HCT116 (cell line): ENCODE measurements around the gene FAM131C. TPM values are rescaled to one million over a fixed set of nuclear protein-coding genes. Genes with fewer than 3 reads are reported as not detected.

ENCODE experiments used
- ATAC-seq: fragments of 200-7000 bp; cut with Tn5 transposase; 2 replicates; pipeline ENCODE4 v1.9.1; 2020; ENCODE audit warnings: mild to moderate bottlenecking, moderate library complexity
- BruUV-seq: library from RNA; stranded (reverse); fragments of 400-500 nt; replicated peaks from 2 replicates; lab custom pipeline; 2021; lab: Mats Ljungman, UMichigan
- CTCF ChIA-PET: fragments of 300-600 bp; sonication (Branson Sonifier 250); formaldehyde crosslinking; loops from one replicate; lab custom pipeline; 2021; ENCODE audit warnings: antibody characterized with exemption; lab: Charles Lee
- POLR2A ChIA-PET: fragments of 300-600, 350-600 bp; sonication (Branson Sonifier 250); formaldehyde crosslinking; loops from one replicate; lab custom pipeline; 2021; ENCODE audit warnings: antibody characterized with exemption; lab: Charles Lee
- RAD21 ChIA-PET, 2 experiments: fragments of 300-600 bp; sonication (Branson Sonifier 250); formaldehyde crosslinking; loops; one replicate each; lab custom pipeline; 2023; ENCODE audit warnings: low total read pairs in 2 of 2; ENCODE audit not compliant: uncharacterized antibody in 2 of 2, unreplicated experiment in 2 of 2, low non-redundant PET in 1 of 2; lab: Charles Lee
- DNase-seq: peaks from one replicate; pipeline ENCODE4 v3.0.0-alpha.2; 2010; ENCODE audit warnings: low read depth, low spot score
- H2AFZ ChIP-seq: fragments of 200-600 bp; shearing (Covaris generic), sonication (generic); 2 replicates; pipeline ENCODE4 v1.6.1; 2017; ENCODE audit warnings: low read depth, mixed run types, mixed read lengths, antibody characterized with exemption, low read length; ENCODE audit not compliant: poor library complexity, severe bottlenecking
- H3K27ac ChIP-seq: 2 replicates; pipeline ENCODE4 v1.5.1; 2012; ENCODE audit warnings: low read depth, low read length
- H3K27me3 ChIP-seq: fragments of 200-600 bp; sonication (generic); 2 replicates; pipeline ENCODE4 v1.6.1; 2016; ENCODE audit warnings: mixed run types, low read length, mixed read lengths; ENCODE audit not compliant: insufficient read depth
- H3K36me3 ChIP-seq, 2 experiments: fragments of 200-500 bp in 1 of 2; fragments of 200-600 bp in 1 of 2; sonication (Bioruptor generic) in 1 of 2; sonication (generic) in 1 of 2; 2 replicates each; pipeline versions ENCODE4 v1.5.1 to v1.6.1; 2014 to 2016; ENCODE audit warnings: low read length in 2 of 2, inconsistent platforms in 1 of 2, mixed read lengths in 1 of 2, mixed run types in 1 of 2; ENCODE audit not compliant: insufficient read depth in 2 of 2, control insufficient read depth in 1 of 2
- H3K4me1 ChIP-seq, 2 experiments: fragments of 200-600 bp in 1 of 2; sonication (generic) in 1 of 2; 2 replicates each; pipeline versions ENCODE4 v1.5.1 to v1.6.1; 2012 to 2017; ENCODE audit warnings: low read length in 2 of 2, inconsistent platforms in 1 of 2, mild to moderate bottlenecking in 1 of 2, mixed read lengths in 1 of 2, mixed run types in 1 of 2, moderate library complexity in 1 of 2; ENCODE audit not compliant: insufficient read depth in 2 of 2, control insufficient read depth in 1 of 2
- H3K4me2 ChIP-seq: fragments of 200-600 bp; sonication (generic); 2 replicates; pipeline ENCODE4 v1.6.1; 2017; ENCODE audit warnings: mixed run types, low read length, mixed read lengths
- H3K4me3 ChIP-seq, 2 experiments: fragments of 200-600 bp in 1 of 2; sonication (generic) in 1 of 2; replicated peaks in 1 of 2; 2 replicates each; pipeline ENCODE4 v1.5.1; 2011 to 2016; ENCODE audit warnings: low read length in 2 of 2, control low read depth in 1 of 2, low read depth in 1 of 2, mild to moderate bottlenecking in 1 of 2, mixed read lengths in 1 of 2, mixed run types in 1 of 2
- H3K79me2 ChIP-seq: fragments of 200-600 bp; sonication (generic); 2 replicates; pipeline ENCODE4 v1.6.1; 2017; ENCODE audit warnings: mild to moderate bottlenecking, mixed run types, low read length, moderate library complexity, mixed read lengths; ENCODE audit not compliant: insufficient read depth
- H3K9ac ChIP-seq: fragments of 200-600 bp; sonication (generic); 2 replicates; pipeline ENCODE4 v1.6.1; 2016; ENCODE audit warnings: low read length, mixed read lengths
- H3K9me2 ChIP-seq: fragments of 200-600 bp; sonication (generic), shearing (Covaris generic); 2 replicates; pipeline ENCODE4 v1.6.1; 2017; ENCODE audit warnings: mixed run types, mild to moderate bottlenecking, moderate library complexity; ENCODE audit not compliant: insufficient read depth
- H3K9me3 ChIP-seq, 2 experiments: fragments of 200-500 bp in 1 of 2; fragments of 200-600 bp in 1 of 2; sonication (Bioruptor generic) in 1 of 2; sonication (generic) in 1 of 2; 2 replicates each; pipeline ENCODE4 v1.6.1; 2014 to 2017; ENCODE audit warnings: low read length in 2 of 2, mixed read lengths in 2 of 2, inconsistent platforms in 1 of 2, low read depth in 1 of 2, mild to moderate bottlenecking in 1 of 2, mixed run types in 1 of 2, moderate library complexity in 1 of 2; ENCODE audit not compliant: control insufficient read depth in 1 of 2, insufficient read depth in 1 of 2
- H4K20me1 ChIP-seq: fragments of 200-600 bp; sonication (generic), shearing (Covaris generic); 2 replicates; pipeline ENCODE4 v1.6.1; 2017; ENCODE audit warnings: mixed run types, mild to moderate bottlenecking, moderate library complexity; ENCODE audit not compliant: insufficient read depth
- CTCF ChIP-seq, 3 experiments: fragments of 200-600 bp in 1 of 3; sonication (generic) in 1 of 3; IDR thresholded peaks in 2 of 3; conservative IDR thresholded peaks in 1 of 3; 2 replicates each; pipeline ENCODE4 v1.5.1; 2012 to 2017; ENCODE audit warnings: low read depth in 2 of 3, low read length in 2 of 3, antibody characterized with exemption in 1 of 3, borderline replicate concordance in 1 of 3, control low read depth in 1 of 3, mild to moderate bottlenecking in 1 of 3, mixed read lengths in 1 of 3, mixed run types in 1 of 3, moderate library complexity in 1 of 3; ENCODE audit not compliant: insufficient read depth in 1 of 3
- FOSL1 ChIP-seq: IDR thresholded peaks from 2 replicates; pipeline ENCODE4 v1.6.1; 2012; ENCODE audit warnings: low read depth
- JUND ChIP-seq: IDR thresholded peaks from 2 replicates; pipeline ENCODE4 v1.6.1; 2012
- YY1 ChIP-seq: IDR thresholded peaks from 2 replicates; pipeline ENCODE4 v1.6.1; 2011; ENCODE audit warnings: low read length, low read depth, moderate library complexity, mild to moderate bottlenecking; ENCODE audit not compliant: insufficient replicate concordance; ENCODE audit errors: extremely low read depth
- intact Hi-C: fragments of 100-400 bp; cut with micrococcal nuclease; formaldehyde crosslinking; loops from 2 replicates; pipeline ENCODE4 v1.10.0; 2022
- total RNA-seq: library from RNA; stranded (reverse); gene quantifications from one replicate; pipeline ENCODE4 v1.2.1, GENCODE V29; 2021; ENCODE audit not compliant: unreplicated experiment

FAM131C gene
- total RNA-seq, 1 experiment from 2014 or later, result 11.6 TPM

- no TSS peak for BruUV-seq
- ChIA-PET CTCF (interaction anchor here (0.6 to 7.9 kb wide), 33 partner anchors 9 to 538 kb away, joined by 3 to 222 read pairs (median 4); partner anchors contain the start of genes EPHA2 and FAM131C), RAD21 (interaction anchor here (0.5 to 1.9 kb wide), 11 partner anchors 39 to 279 kb away, joined by 3 to 9 read pairs (median 4); partner anchors contain the start of gene EPHA2 (in 1 of the 2)), POLR2A (interaction anchor here (1.1 to 2.5 kb wide), 5 partner anchors 61 to 124 kb away, joined by 3 to 11 read pairs (median 6); no protein-coding TSS in a partner anchor)
- Histone ChIP-seq H2AFZ (no peak overlapping the region), H3K9me2 (no peaks in the 10 kb centered on the region), H3K9ac (peak overlapping the region; percentile 24), H3K4me2 (peak overlapping the region; percentile 29; the same call in 1 of the 2 replicates), H3K79me2 (no peaks in the 10 kb centered on the region), H3K36me3 (no peaks in the 10 kb centered on the region), H3K27me3 (no peaks in the 10 kb centered on the region), H3K27ac (peak overlapping the region; percentile 2; the same call in 1 of the 2 replicates), H4K20me1 (no peaks in the 10 kb centered on the region), H3K9me3 (no peaks in the 10 kb centered on the region), H3K4me3 (no peak overlapping the region), H3K4me1 (peaks cover 5 to 33% of the 10 kb centered on the region in 2 experiments)
- peak; percentile 78 for ATAC-seq
- intact Hi-C loops, result no loop called here
- TF ChIP-seq JUND (no peak), CTCF (IDR thresholded peaks at IDR 0.05 in 2 of 3, conservative IDR thresholded peaks at IDR 0.05 in 1 of 3; ENCODE audit: borderline replicate concordance in 1 of 3, insufficient read depth in 1 of 3, low read depth in 2 of 3, low read length in 2 of 3) (peak in 2 of 3 experiments; percentile 96; a peak in 4 of 6 replicates), YY1 (peak; percentile 35), FOSL1 (no peak)
- no peak for DNase-seq
Measured at GRCh38 chr1:16082283-16083038, 9.0 kb upstream of the FAM131C start.
